Stimulated activated naive CD8-positive, alpha-beta T cell treated with anti-CD3 and anti-CD28 coated beads, Interleukin-15, Interleukin-2, amounts not matched to agents 100 U/mL and 50 U/mL, for 24 hours (primary cell): Measurements from ENCODE around the gene OLFML2A.

Experiments
- ATAC-seq: fragments of 150-1000 bp; cut with Tn5 transposase; one replicate; pipeline ENCODE4 v1.10.0; 2021
- DNase-seq: peaks from one replicate; pipeline ENCODE4 v3.0.0; 2021

The OLFML2A gene

GRCh38 chr9:124778575-124779367 is 1.8 kb downstream of the OLFML2A start:
- DNase-seq = no peak

GRCh38 chr9:124779368-124780059 is 2.6 kb downstream of the OLFML2A start:
- no peak for ATAC-seq
- DNase-seq = no peak

More at GRCh38 chr9:124778575-124779367, 1.8 kb downstream of the OLFML2A start:
- no peak for ATAC-seq

GRCh38 chr9:124780060-124780756 is 3.3 kb downstream of the OLFML2A start:
- ATAC-seq (no peak), DNase-seq (no peak)

- ATAC-seq = no peak
- no peak for DNase-seq
Observed at GRCh38 chr9:124780757-124781151, 3.8 kb downstream of the OLFML2A start.

- DNase-seq (no peak), ATAC-seq (no peak)
Observed at GRCh38 chr9:124781967-124782660, 5.2 kb downstream of the OLFML2A start.

GRCh38 chr9:124782661-124783574 is 6.0 kb downstream of the OLFML2A start:
- ATAC-seq = no peak
- DNase-seq = no peak

- no peak for DNase-seq
- ATAC-seq = no peak
Observed at GRCh38 chr9:124783830-124784229, 6.9 kb downstream of the OLFML2A start.

- no peak for ATAC-seq
- DNase-seq = no peak
Observed at GRCh38 chr9:124784509-124784908, 7.6 kb downstream of the OLFML2A start.

- DNase-seq (no peak), ATAC-seq (no peak)
Observed at GRCh38 chr9:124786881-124787573, 10.1 kb downstream of the OLFML2A start.

GRCh38 chr9:124788542-124789217 is 11.7 kb downstream of the OLFML2A start:
- ATAC-seq = no peak
- no peak for DNase-seq

GRCh38 chr9:124789531-124789930 is 12.6 kb downstream of the OLFML2A start:
- DNase-seq = no peak
- ATAC-seq = no peak

GRCh38 chr9:124790301-124790700 is 13.4 kb downstream of the OLFML2A start:
- no peak for ATAC-seq
- no peak for DNase-seq

- DNase-seq = no peak
- ATAC-seq = no peak
Observed at GRCh38 chr9:124790801-124791505, 14.0 kb downstream of the OLFML2A start.

GRCh38 chr9:124792257-124793014 is 15.5 kb downstream of the OLFML2A start:
- DNase-seq (no peak), ATAC-seq (no peak)

- ATAC-seq (no peak), DNase-seq (no peak)
Observed at GRCh38 chr9:124793015-124793541, 16.1 kb downstream of the OLFML2A start.

GRCh38 chr9:124794902-124795491 is 18.1 kb downstream of the OLFML2A start:
- ATAC-seq (no peak), DNase-seq (no peak)

- no peak for DNase-seq
- no peak for ATAC-seq
Observed at GRCh38 chr9:124795881-124796431, 19.0 kb downstream of the OLFML2A start.
